ENCODE results near the gene AKAP13. TPM values are rescaled to one million over a fixed set of nuclear protein-coding genes. Genes with fewer than 3 reads are reported as not detected.

Gene AKAP13
- total RNA-seq, 2 experiments from 2014 or later = 106 to 113 TPM

DNA sequence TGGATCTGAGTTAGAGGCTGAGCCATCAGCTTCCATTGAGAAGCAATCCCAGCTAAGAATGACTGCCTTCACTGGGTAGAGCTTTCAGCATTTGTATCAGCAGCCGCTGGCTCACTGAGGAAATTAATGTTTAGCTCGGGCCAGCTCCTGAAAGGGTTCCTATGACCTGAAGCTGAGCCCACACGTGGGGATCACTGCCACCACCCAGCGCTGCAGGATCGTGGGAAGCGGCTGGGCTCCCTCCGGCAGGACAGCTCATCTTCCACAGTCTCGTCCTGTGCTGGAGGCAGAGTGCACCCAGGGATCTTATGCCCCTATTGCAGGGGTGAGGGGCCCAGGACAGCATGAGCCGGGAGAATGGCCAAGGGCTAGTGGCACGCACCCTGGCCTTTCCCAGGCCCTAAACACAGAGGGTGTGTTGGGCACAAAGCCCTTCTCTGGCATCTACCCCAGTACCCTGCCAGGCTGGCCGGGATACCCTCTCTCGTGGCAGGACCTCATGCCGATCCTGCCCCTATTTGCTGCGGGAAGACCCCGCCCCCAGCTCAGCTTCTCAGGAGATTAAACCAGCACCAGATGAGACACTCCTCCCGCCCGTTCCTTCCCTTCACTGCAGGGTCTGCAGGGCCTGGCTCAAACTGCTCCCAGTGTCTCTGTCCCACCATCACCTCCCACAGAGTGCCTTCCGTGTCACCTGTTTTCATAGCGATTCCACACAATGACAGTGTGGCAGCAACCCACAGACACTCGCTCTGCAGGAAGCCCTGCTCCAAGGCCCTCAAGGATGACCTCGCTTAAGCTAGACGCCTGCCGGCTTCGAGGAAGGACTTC lies 385.8 kb downstream of the AKAP13 start:
- Mint-ChIP-seq H3K27me3 (no peaks in the 10 kb centered on the region), H3K9me3 (no peaks in the 10 kb centered on the region), H3K27ac (no peak overlapping the region), H3K4me1 (ENCODE audit: low read depth) (peaks cover 5% of the 10 kb centered on the region), H3K4me3 (no peak overlapping the region), H3K36me3 (no peaks in the 10 kb centered on the region)
- intact Hi-C loops (cut with micrococcal nuclease) = no loop called here
- DNase-seq = no peak
- ChIA-PET POLR2A (no interaction called here), CTCF (interaction anchor here (1.9 kb wide), 1 partner anchor 74 kb away, joined by 7 read pairs; no protein-coding TSS in a partner anchor)

DNA sequence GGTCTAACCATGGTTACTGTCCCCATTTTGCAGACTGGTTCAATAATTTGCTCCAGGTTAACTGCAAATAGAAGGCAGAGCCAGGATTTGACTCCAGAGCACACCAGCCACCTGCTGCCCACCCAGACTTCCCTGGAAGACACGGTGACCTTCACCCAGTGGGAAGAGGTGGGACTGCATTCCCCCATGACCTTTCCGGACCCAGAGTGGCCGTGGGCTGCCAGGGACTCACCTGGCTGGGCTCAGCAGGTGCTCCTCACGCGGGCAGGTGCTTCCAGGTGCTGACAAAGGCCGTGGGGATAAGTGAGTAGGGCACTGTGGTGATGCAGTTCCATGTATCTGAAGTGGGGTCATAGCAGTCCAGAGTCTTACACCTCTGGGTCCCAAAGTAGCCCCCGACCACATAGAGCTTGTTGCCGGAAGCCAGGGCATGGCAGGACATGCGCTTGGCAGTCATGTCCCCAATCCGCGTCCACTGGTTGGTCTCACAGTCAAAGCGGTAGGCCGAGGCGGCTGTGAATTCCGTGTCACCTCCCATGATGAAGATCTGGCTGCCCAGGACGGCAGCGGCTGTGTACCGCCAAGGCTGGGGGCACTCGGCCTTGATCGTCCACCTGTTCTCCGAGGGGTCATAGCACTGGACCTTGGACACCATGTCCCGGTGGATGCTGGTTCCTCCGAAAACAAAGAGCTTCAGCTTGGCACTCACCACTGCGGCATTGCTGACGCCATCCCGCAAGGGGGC lies 387.6 kb downstream of the AKAP13 start:
- DNase-seq = no peak
- CTCF ChIA-PET = no interaction called here
- intact Hi-C loops (cut with micrococcal nuclease) = no loop called here
- H3K36me3 Mint-ChIP-seq = no peaks in the 10 kb centered on the region
- H3K27ac Mint-ChIP-seq = no peak overlapping the region
- no peaks in the 10 kb centered on the region for H3K27me3 Mint-ChIP-seq
- no peak overlapping the region for H3K4me3 Mint-ChIP-seq
- peaks cover 5% of the 10 kb centered on the region for H3K4me1 Mint-ChIP-seq (ENCODE audit: low read depth)
- POLR2A ChIA-PET = no interaction called here
- no peaks in the 10 kb centered on the region for H3K9me3 Mint-ChIP-seq

DNA sequence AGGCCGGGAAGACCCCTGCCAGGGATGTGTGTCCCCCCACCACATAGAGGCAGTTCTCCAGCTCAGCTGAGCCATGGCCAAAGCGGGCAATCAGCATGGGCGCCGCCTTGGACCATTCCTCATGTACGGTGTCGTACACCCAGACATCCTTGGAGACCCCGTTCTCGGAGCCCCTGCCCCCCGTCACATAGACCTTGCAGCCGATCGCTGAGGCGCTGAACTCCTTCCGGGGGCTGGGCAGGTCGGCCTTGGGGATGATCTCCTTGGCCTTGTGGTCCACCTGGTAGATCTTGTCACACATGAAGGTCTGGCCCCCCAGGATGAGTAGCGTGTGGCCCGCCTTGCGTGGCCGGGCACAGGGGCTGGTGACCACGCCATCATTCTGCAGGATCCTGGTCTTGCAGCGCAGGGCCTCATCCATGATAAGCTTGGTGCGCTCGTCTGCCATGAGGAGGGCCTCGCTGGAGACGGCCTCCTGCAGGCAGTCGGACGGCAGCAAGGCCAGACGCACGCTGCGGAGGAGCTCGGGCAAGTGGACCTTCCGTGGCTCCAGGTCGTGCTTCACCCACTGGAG lies 388.3 kb downstream of the AKAP13 start:
- ChIA-PET POLR2A (no interaction called here), CTCF (interaction anchor here (0.6 kb wide), 1 partner anchor 72 kb away, joined by 3 read pairs; no protein-coding TSS in a partner anchor)
- DNase-seq = no peak
- intact Hi-C loops (cut with micrococcal nuclease) = no loop called here
- no peaks in the 10 kb centered on the region for H3K9me3 Mint-ChIP-seq
- H3K4me1 Mint-ChIP-seq (ENCODE audit: low read depth) = peaks cover 5% of the 10 kb centered on the region
- no peaks in the 10 kb centered on the region for H3K36me3 Mint-ChIP-seq
- H3K27ac Mint-ChIP-seq = no peak overlapping the region
- no peaks in the 10 kb centered on the region for H3K27me3 Mint-ChIP-seq
- no peak overlapping the region for H3K4me3 Mint-ChIP-seq

DNA sequence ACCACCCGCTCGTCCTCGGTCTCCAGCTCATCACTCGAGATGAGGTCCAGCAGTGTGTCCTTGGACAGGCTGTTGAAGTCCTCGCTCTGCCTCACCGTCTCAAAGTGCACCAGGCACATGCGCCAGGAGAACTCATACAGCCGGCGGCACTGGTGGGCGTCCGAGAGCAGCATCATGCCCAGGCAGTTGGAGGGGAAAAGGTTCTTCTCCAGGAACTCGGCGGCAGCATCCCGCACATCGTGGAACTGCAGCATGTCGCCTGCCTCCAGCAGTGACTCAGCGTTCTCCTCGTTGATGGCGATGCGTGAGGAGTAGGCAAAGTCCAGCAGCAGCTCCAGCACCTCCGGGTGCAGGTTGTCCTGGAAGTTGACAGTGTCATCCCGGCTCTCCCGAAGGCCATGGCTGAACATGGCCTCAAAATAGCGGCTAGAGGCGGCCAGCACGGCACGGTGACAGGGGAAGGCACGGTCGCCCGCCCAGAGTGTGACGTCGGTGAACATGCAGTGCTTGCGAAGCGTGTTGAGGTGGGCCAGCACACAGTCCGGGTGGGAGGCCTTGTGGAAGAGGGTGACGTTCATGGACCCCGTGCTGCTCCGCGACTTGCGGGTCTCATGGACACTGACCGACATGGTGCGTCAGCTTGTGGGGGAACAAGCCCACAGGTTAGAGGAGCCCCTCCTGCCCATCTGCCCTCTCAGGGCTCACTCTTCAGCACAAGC lies 388.9 kb downstream of the AKAP13 start:
- H3K27ac Mint-ChIP-seq = no peak overlapping the region
- CTCF ChIA-PET = no interaction called here
- intact Hi-C loops (cut with micrococcal nuclease) = no loop called here
- POLR2A ChIA-PET = no interaction called here
- no peaks in the 10 kb centered on the region for H3K27me3 Mint-ChIP-seq
- H3K4me3 Mint-ChIP-seq = no peak overlapping the region
- no peaks in the 10 kb centered on the region for H3K36me3 Mint-ChIP-seq
- DNase-seq = no peak
- H3K9me3 Mint-ChIP-seq = no peaks in the 10 kb centered on the region
- H3K4me1 Mint-ChIP-seq (ENCODE audit: low read depth) = peaks cover 5% of the 10 kb centered on the region

DNA sequence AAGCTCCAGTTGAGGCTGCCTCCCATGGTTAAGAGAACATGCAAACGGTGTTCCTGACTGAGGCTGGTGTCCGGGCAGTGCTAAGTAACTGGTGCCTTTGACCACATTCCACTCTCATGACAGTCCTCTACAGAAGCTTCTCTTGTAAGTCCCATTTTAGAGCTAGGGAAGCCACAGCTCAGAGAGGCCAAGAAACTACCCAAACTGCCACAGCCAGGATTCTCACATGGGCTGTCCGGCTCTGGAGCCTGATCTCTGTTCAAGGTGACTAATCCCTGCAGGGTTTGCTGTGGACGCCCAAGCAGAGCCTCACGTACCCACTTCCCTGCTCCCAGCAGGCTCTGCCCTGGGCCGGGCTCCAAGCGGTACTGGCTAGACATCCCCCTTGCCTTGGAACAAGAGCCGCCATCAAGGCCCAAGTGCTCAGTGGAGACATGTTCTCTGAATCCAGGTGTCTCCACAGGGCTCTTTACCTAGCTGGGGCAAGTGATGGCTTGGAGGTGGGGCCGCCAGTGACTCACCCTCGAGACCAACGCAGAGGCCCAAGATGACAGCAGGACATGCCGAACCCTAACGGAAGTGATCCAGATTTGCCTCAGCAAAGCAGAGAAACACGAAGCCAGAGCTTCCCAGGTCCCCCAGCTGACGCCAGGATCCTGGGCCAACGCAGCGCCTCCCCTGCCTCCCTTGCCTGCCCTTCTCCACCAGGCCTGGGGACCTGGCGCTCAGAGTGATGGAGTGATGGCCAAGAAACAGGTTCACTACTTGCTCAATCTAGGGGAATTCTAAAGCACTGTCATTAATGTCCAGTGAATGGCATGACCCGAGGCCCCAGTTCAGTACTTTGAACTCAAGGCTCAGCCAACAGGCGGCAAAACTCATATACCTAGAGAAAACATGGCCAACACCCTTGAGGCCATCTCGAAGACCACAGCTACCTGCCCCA lies 390.0 kb downstream of the AKAP13 start:
- POLR2A ChIA-PET = no interaction called here
- Mint-ChIP-seq H3K27me3 (no peaks in the 10 kb centered on the region), H3K9me3 (no peaks in the 10 kb centered on the region), H3K4me1 (ENCODE audit: low read depth) (peaks cover 3% of the 10 kb centered on the region), H3K36me3 (no peaks in the 10 kb centered on the region), H3K4me3 (no peak overlapping the region), H3K27ac (no peak overlapping the region)
- CTCF ChIA-PET = no interaction called here
- DNase-seq = no peak
- intact Hi-C loops (cut with micrococcal nuclease) = no loop called here

DNA sequence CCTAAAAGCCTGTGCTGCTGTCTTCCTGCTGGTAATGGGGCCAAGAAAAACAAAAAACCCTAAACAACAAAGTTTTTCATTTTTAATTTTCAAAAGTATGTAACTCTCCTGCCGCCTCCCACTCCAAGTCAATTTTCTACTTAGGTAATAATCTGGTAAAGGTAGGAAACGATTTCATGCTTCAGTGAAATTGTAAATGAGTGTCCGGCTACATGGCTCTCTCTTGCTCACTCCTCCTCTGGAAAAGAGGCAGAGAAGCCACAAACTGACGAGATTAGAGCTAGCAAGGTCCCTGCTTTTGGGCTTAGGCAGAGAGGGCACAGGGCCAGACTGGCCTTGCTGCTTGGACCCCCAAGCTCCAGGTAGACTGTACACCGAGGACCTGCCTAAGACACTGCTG lies 390.9 kb downstream of the AKAP13 start:
- no peaks in the 10 kb centered on the region for H3K36me3 Mint-ChIP-seq
- no peak overlapping the region for H3K4me3 Mint-ChIP-seq
- ChIA-PET POLR2A (no interaction called here), CTCF (no interaction called here)
- no peaks in the 10 kb centered on the region for H3K9me3 Mint-ChIP-seq
- H3K4me1 Mint-ChIP-seq (ENCODE audit: low read depth) = peaks cover 3% of the 10 kb centered on the region
- no peak overlapping the region for H3K27ac Mint-ChIP-seq
- no peak for DNase-seq
- intact Hi-C loops (cut with micrococcal nuclease) = no loop called here
- H3K27me3 Mint-ChIP-seq = no peaks in the 10 kb centered on the region

DNA sequence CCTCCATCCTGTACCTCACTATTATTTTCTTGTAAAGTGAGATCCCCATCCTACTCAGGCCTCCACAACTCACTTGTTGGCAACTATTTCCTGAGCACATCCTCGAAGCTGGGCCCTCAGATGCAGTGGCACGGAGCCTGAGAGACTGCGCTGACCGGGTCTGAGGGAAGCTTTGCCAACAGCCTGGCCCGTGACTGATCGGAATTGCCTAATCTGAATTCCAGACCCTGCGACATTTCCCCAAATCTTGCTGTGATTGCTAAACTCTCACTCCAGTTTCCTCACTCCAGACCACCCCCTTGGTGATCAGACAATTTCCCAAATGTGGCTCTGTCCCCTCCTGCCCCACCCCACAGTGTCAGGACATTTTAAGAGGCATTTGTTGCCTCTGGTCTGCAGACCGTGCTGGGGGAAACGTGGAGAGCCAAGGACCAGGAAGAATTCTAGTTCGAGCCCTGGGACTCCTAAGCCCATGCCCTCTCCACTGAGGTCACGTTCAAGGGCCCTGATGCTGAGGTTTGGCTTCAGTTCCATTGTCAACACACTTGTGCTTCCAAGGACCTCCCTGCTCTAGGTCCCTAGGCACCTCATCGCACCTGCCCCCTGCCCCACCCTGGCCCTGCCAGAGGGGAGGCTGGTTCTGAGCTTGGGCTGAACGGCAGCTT lies 391.5 kb downstream of the AKAP13 start:
- no peak overlapping the region for H3K27ac Mint-ChIP-seq
- no peak for DNase-seq
- CTCF ChIA-PET = no interaction called here
- intact Hi-C loops (cut with micrococcal nuclease) = no loop called here
- POLR2A ChIA-PET = no interaction called here
- no peak overlapping the region for H3K4me3 Mint-ChIP-seq
- H3K27me3 Mint-ChIP-seq = no peaks in the 10 kb centered on the region
- no peaks in the 10 kb centered on the region for H3K36me3 Mint-ChIP-seq
- no peaks in the 10 kb centered on the region for H3K9me3 Mint-ChIP-seq
- no peaks in the 10 kb centered on the region for H3K4me1 Mint-ChIP-seq (ENCODE audit: low read depth)

DNA sequence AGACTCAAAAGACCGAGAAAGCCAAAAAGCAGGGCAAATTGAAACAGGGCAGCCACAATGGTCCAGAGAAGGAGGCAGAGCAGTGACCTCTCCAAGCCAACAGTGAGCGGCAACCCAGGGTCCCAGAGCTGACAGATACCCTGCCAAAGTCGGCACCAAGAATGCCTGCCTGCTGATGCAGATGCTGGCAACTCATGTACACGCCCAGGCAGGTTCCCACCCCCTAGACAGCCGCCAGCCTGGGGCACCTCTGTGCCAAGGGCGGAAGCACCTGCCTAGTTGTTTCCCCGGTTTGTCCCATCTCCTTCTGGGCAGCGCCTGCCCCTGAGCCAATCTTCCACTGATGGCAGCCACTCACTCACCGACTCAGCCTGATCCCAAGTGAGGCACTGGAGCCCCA lies 392.3 kb downstream of the AKAP13 start:
- Mint-ChIP-seq H3K27ac (no peak overlapping the region), H3K4me1 (ENCODE audit: low read depth) (no peaks in the 10 kb centered on the region), H3K27me3 (no peaks in the 10 kb centered on the region), H3K9me3 (no peaks in the 10 kb centered on the region), H3K4me3 (no peak overlapping the region), H3K36me3 (no peaks in the 10 kb centered on the region)
- POLR2A ChIA-PET = no interaction called here
- CTCF ChIA-PET = no interaction called here
- intact Hi-C loops (cut with micrococcal nuclease) = no loop called here
- no peak for DNase-seq

DNA sequence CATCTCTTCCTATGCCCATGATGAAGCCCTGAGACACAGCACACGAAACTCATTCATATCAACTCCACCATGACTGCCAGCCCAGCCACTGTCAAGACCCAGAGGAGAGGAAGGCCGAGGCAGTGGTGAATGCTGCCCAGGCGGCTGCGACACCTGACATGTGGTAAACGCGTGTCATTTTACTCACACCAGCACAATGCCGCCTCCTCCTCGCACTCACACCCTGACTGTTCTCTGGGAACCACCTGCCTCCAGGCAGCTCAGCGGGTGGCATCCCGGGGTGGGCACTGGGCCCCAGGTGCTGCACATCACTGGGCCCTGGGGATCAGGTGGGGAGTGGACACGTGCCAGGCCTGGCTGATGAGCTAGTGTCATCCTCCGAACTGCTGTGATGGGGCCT lies 392.8 kb downstream of the AKAP13 start:
- intact Hi-C loops (cut with micrococcal nuclease) = no loop called here
- Mint-ChIP-seq H3K27ac (no peak overlapping the region), H3K27me3 (no peaks in the 10 kb centered on the region), H3K4me1 (ENCODE audit: low read depth) (no peaks in the 10 kb centered on the region), H3K36me3 (no peaks in the 10 kb centered on the region), H3K4me3 (no peak overlapping the region), H3K9me3 (no peaks in the 10 kb centered on the region)
- POLR2A ChIA-PET = no interaction called here
- no peak for DNase-seq
- CTCF ChIA-PET = no interaction called here

DNA sequence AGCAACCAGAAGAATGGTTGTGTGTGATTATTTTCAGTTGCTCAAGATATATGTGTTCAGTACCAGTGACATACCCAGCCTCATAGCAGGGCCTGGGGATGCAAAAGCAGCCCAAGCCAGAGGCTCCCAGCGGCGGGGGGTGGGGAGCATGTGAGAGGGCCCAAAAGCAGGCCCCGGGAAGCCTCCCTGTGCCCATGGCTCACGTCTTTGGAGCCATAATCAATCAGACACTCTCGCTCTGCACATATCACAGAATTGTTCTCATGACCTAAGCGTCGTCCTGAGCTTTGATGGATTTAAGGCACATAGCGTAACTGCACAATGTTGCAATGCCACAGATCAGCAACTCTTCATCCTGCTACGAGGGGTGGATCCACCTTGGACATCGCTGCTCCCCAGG lies 393.6 kb downstream of the AKAP13 start:
- ChIA-PET POLR2A (no interaction called here), CTCF (interaction anchor here (0.6 to 1.1 kb wide), 2 partner anchors 66 to 269 kb away, joined by 3 read pairs; no protein-coding TSS in a partner anchor)

More for the DNA sequence above, 393.6 kb downstream of the AKAP13 start:
- H3K27me3 Mint-ChIP-seq = no peaks in the 10 kb centered on the region
- intact Hi-C loops (cut with micrococcal nuclease) = no loop called here
- H3K4me3 Mint-ChIP-seq = no peak overlapping the region
- no peaks in the 10 kb centered on the region for H3K4me1 Mint-ChIP-seq (ENCODE audit: low read depth)
- no peaks in the 10 kb centered on the region for H3K9me3 Mint-ChIP-seq
- DNase-seq = no peak
- no peak overlapping the region for H3K27ac Mint-ChIP-seq
- no peaks in the 10 kb centered on the region for H3K36me3 Mint-ChIP-seq

Data from activated CD4-positive, alpha-beta memory T cell treated with anti-CD3 and anti-CD28 coated beads for 36 hours (primary cell).